Hepatocyte (in vitro differentiated cells): ENCODE measurements around the gene KLHL17. TPM values are rescaled to one million over a fixed set of nuclear protein-coding genes. Genes with fewer than 3 reads are reported as not detected.
A peak's percentile ranks its signal among the peaks of the same experiment; 100 is the strongest.

Experiments used
- DNase-seq: peaks from one replicate; pipeline ENCODE4 v3.0.0-alpha.2; 2016; ENCODE audit warnings: low spot score
- H2AFZ ChIP-seq: fragments of 200-600 bp; sonication (generic); 2 replicates; pipeline ENCODE4 v1.6.0; 2016; ENCODE audit warnings: antibody characterized with exemption, mild to moderate bottlenecking
- H3K27ac ChIP-seq: fragments of 200-600 bp; sonication (generic); 2 replicates; pipeline ENCODE4 v1.5.1; 2016; ENCODE audit warnings: mild to moderate bottlenecking
- H3K27me3 ChIP-seq: fragments of 200-600 bp; sonication (generic); 2 replicates; pipeline ENCODE4 v1.6.1; 2016
- H3K36me3 ChIP-seq: fragments of 200-600 bp; sonication (generic); replicated peaks from 2 replicates; pipeline ENCODE4 v1.5.1; 2016; ENCODE audit warnings: low read depth; ENCODE audit not compliant: insufficient read depth
- H3K4me1 ChIP-seq: fragments of 200-600 bp; sonication (generic); 2 replicates; pipeline ENCODE4 v1.5.1; 2016; ENCODE audit warnings: mild to moderate bottlenecking, moderate library complexity; ENCODE audit not compliant: insufficient read depth
- H3K4me2 ChIP-seq: fragments of 200-600 bp; sonication (generic); 2 replicates; pipeline ENCODE4 v1.6.0; 2016
- H3K4me3 ChIP-seq: fragments of 200-600 bp; sonication (generic); 2 replicates; pipeline ENCODE4 v1.5.1; 2016; ENCODE audit warnings: mild to moderate bottlenecking
- H3K79me2 ChIP-seq: fragments of 200-600 bp; sonication (generic); 2 replicates; pipeline ENCODE4 v1.6.0; 2017; ENCODE audit warnings: mild to moderate bottlenecking
- H3K9me2 ChIP-seq: fragments of 200-600 bp; sonication (generic); replicated peaks from 2 replicates; pipeline ENCODE4 v1.6.0; 2017; ENCODE audit warnings: mild to moderate bottlenecking; ENCODE audit not compliant: insufficient read depth
- H3K9me3 ChIP-seq: fragments of 200-600 bp; sonication (generic); 2 replicates; pipeline ENCODE4 v1.5.1; 2016; ENCODE audit warnings: low read depth, mild to moderate bottlenecking
- H4K20me1 ChIP-seq: fragments of 200-600 bp; sonication (generic); 2 replicates; pipeline ENCODE4 v1.6.0; 2016; ENCODE audit warnings: mild to moderate bottlenecking; ENCODE audit not compliant: insufficient read depth, poor library complexity, severe bottlenecking
- CTCF ChIP-seq: fragments of 200-600 bp; sonication (generic); IDR thresholded peaks from 2 replicates; pipeline ENCODE4 v1.5.1; 2016; ENCODE audit warnings: antibody characterized with exemption, mild to moderate bottlenecking; ENCODE audit not compliant: poor library complexity
- EZH2 ChIP-seq: fragments of 200-600 bp; sonication (generic); IDR thresholded peaks from 2 replicates; pipeline ENCODE4 v1.6.1; 2016; ENCODE audit warnings: antibody characterized with exemption, mild to moderate bottlenecking, borderline replicate concordance
- EZH2phosphoT487 ChIP-seq: fragments of 200-600 bp; sonication (generic); IDR thresholded peaks from one replicate; pipeline ENCODE4 v1.6.1; 2018; ENCODE audit warnings: antibody characterized with exemption, mild to moderate bottlenecking, low read depth, moderate library complexity; ENCODE audit not compliant: unreplicated experiment, severe bottlenecking
- WGBS: methylation state at CpG from one replicate; pipeline ENCODE4 v1.1.6; 2016; ENCODE audit warnings: low lambda C conversion rate; ENCODE audit errors: missing lambda C conversion rate; 5-methylcytosine and 5-hydroxymethylcytosine counted together
- polyA plus RNA-seq: library from polyadenylated mRNA; unstranded; fragments of >200 nt; fragmentation: Nextera tagmentation; extraction: Ambion mirVana; gene quantifications from 2 replicates; pipeline ENCODE4 v1.2.1, GENCODE V29; 2016
- total RNA-seq: library from RNA; depleted of rRNA; stranded (reverse); fragments of >200 nt; gene quantifications from 2 replicates; pipeline ENCODE4 v1.2.3, GENCODE V29; 2014

Gene KLHL17
- total RNA-seq (4.1 and 13.8 TPM in 2 replicates), polyA plus RNA-seq (25.0 and 35.4 TPM in 2 replicates)

DNA sequence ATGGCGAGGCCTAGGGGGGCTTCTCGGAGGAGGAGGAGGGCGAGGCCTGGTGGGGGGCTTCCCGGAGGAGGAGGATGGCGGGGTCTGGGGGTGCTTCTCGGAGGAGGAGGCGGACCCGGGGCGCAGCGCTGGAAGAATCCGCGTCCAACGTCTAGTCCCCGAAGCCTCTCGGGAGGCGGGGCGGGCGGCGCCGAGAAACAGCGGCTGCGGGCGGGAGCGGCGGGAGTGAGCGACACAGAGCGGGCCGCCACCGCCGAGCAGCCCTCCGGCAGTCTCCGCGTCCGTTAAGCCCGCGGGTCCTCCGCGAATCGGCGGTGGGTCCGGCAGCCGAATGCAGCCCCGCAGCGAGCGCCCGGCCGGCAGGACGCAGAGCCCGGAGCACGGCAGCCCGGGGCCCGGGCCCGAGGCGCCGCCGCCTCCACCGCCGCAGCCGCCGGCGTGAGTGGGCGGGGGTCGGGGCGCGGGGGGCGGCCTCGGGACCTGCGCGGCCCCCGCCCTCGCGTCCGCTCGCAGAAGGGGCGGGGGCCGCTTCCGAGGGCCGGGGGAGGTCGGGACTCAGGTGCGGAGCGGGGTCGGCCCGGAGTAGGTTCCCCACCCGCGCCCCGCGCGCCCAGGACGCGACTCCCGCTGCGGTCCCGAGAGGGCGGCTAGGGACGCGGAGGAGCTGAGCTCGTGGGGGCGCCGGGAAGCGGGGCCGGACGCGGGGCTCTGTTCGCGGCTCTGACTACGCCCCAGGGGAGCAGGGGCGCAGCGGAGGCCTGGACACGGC is at the start of gene KLHL17:
Gene KLHL17 (plus strand): TSS at position 222 of the 769 bp plus-strand sequence. CDS start 110 bp downstream, at position 332.
- no peaks in the 10 kb centered on the region for H3K36me3 ChIP-seq
- H3K27ac ChIP-seq = no peak within 1 kb of the TSS
- peak within 1 kb of the TSS; percentile 42 for H3K4me3 ChIP-seq
- H3K9me3 ChIP-seq = no peaks in the 10 kb centered on the region
- H3K4me2 ChIP-seq = peak within 1 kb of the TSS; percentile 92
- H4K20me1 ChIP-seq = peaks cover 7% of the 10 kb centered on the region
- peaks cover 20% of the 10 kb centered on the region for H3K79me2 ChIP-seq
- no peaks in the 10 kb centered on the region for H3K9me2 ChIP-seq
- peak; percentile 88 for DNase-seq
- TF ChIP-seq CTCF (no peak), EZH2phosphoT487 (no peak), EZH2 (no peak)
- peak within 1 kb of the TSS; percentile 31 for H2AFZ ChIP-seq
- WGBS = 0% methylated on average over 6 of the region's 109 CpGs
- H3K27me3 ChIP-seq = no peaks in the 10 kb centered on the region
- H3K4me1 ChIP-seq = peaks cover 3% of the 10 kb centered on the region

GRCh38 chr1:910881-911721 is 49.3 kb upstream of the KLHL17 start:
- Histone ChIP-seq H3K9me3 (no peaks in the 10 kb centered on the region), H3K4me1 (peaks cover 18% of the 10 kb centered on the region), H3K36me3 (no peaks in the 10 kb centered on the region), H3K4me2 (no peak overlapping the region), H3K79me2 (no peaks in the 10 kb centered on the region), H3K9me2 (no peaks in the 10 kb centered on the region), H2AFZ (no peak overlapping the region), H4K20me1 (no peaks in the 10 kb centered on the region), H3K27me3 (peaks cover 11% of the 10 kb centered on the region), H3K27ac (no peak overlapping the region), H3K4me3 (no peak overlapping the region)
- TF ChIP-seq CTCF (no peak), EZH2phosphoT487 (no peak), EZH2 (no peak)
- peak; percentile 82 for DNase-seq
- WGBS = 57% methylated on average over 25 of the region's 25 CpGs

GRCh38 chr1:911875-912739 is 48.3 kb upstream of the KLHL17 start:
- Histone ChIP-seq H3K4me1 (peaks cover 26% of the 10 kb centered on the region), H3K27ac (no peak overlapping the region), H2AFZ (no peak overlapping the region), H3K4me3 (no peak overlapping the region), H4K20me1 (no peaks in the 10 kb centered on the region), H3K36me3 (no peaks in the 10 kb centered on the region), H3K9me3 (no peaks in the 10 kb centered on the region), H3K9me2 (no peaks in the 10 kb centered on the region), H3K79me2 (no peaks in the 10 kb centered on the region), H3K4me2 (no peak overlapping the region), H3K27me3 (peaks cover 19% of the 10 kb centered on the region)
- TF ChIP-seq EZH2 = no peak
- TF ChIP-seq CTCF = no peak
- no peak for TF ChIP-seq EZH2phosphoT487
- WGBS = 77% methylated on average over 15 of the region's 15 CpGs
- peak; percentile 4 for DNase-seq
